Astrocyte (in vitro differentiated cells and primary cell): ENCODE data around the gene SHE. TPM values are rescaled to one million over a fixed set of nuclear protein-coding genes. Genes with fewer than 3 reads are reported as not detected.
"Not testable (repeated sequence)": the region's sequence is repeated elsewhere in the genome, so short reads cannot be mapped to it uniquely, and the experiment has no call there.

Experiments
- DNase-seq: peaks from one replicate; pipeline ENCODE4 v3.0.0-alpha.2; 2010; ENCODE audit warnings: low read depth
- FAIRE-seq: peaks from 2 replicates; lab custom pipeline; 2011; peaks lifted over from hg19 to GRCh38; lab: Jason Lieb, UNC
- H2AFZ ChIP-seq: 2 replicates; pipeline ENCODE4 v1.6.0; 2012; ENCODE audit warnings: low read depth, low read length, inconsistent platforms
- H3K27ac ChIP-seq: 2 replicates; pipeline ENCODE4 v1.5.1; 2011; ENCODE audit warnings: low read depth, low read length, inconsistent platforms
- H3K27me3 ChIP-seq: 2 replicates; pipeline ENCODE4 v1.6.0; 2011; ENCODE audit warnings: low read length, inconsistent platforms; ENCODE audit not compliant: insufficient read depth
- H3K36me3 ChIP-seq: 2 replicates; pipeline ENCODE4 v1.5.1; 2011; ENCODE audit warnings: low read length, inconsistent platforms; ENCODE audit not compliant: insufficient read depth
- H3K4me1 ChIP-seq: 2 replicates; pipeline ENCODE4 v1.5.1; 2011; ENCODE audit warnings: low read length, inconsistent platforms; ENCODE audit not compliant: insufficient read depth
- H3K4me2 ChIP-seq: 2 replicates; pipeline ENCODE4 v1.6.0; 2012; ENCODE audit warnings: low read length, inconsistent platforms
- H3K4me3 ChIP-seq: 2 replicates; pipeline ENCODE4 v1.5.1; 2011; ENCODE audit warnings: low read depth, mild to moderate bottlenecking, low read length, inconsistent platforms; ENCODE audit not compliant: insufficient read depth
- H3K79me2 ChIP-seq: 2 replicates; pipeline ENCODE4 v1.6.0; 2012; ENCODE audit warnings: mild to moderate bottlenecking, low read length, inconsistent platforms; ENCODE audit not compliant: insufficient read depth
- H3K9ac ChIP-seq: 2 replicates; pipeline ENCODE4 v1.6.0; 2012; ENCODE audit warnings: mild to moderate bottlenecking, low read length, inconsistent platforms
- H3K9me3 ChIP-seq: 2 replicates; pipeline ENCODE4 v1.5.1; 2012; ENCODE audit warnings: low read depth, mild to moderate bottlenecking, low read length, inconsistent platforms; ENCODE audit not compliant: insufficient read depth
- H4K20me1 ChIP-seq: 2 replicates; pipeline ENCODE4 v1.6.0; 2012; ENCODE audit warnings: low read length, inconsistent platforms; ENCODE audit not compliant: insufficient read depth
- H3K27ac Mint-ChIP-seq: one replicate; pipeline ENCODE4 v1.8.0; 2021; ENCODE audit warnings: mild to moderate bottlenecking, mixed read lengths; ENCODE audit not compliant: unreplicated experiment
- H3K27me3 Mint-ChIP-seq: one replicate; pipeline ENCODE4 v1.8.0; 2021; ENCODE audit warnings: low read depth, mixed read lengths; ENCODE audit not compliant: unreplicated experiment
- H3K36me3 Mint-ChIP-seq: one replicate; pipeline ENCODE4 v1.8.0; 2021; ENCODE audit warnings: low read depth, mixed read lengths; ENCODE audit not compliant: unreplicated experiment
- H3K4me1 Mint-ChIP-seq: one replicate; pipeline ENCODE4 v1.8.0; 2021; ENCODE audit warnings: low read depth, mixed read lengths; ENCODE audit not compliant: unreplicated experiment
- H3K4me3 Mint-ChIP-seq: one replicate; pipeline ENCODE4 v1.8.0; 2021; ENCODE audit warnings: mild to moderate bottlenecking, moderate library complexity, mixed read lengths; ENCODE audit not compliant: unreplicated experiment
- H3K9me3 Mint-ChIP-seq: one replicate; pipeline ENCODE4 v1.8.0; 2021; ENCODE audit warnings: mild to moderate bottlenecking, mixed read lengths; ENCODE audit not compliant: unreplicated experiment
- EZH2 ChIP-seq: IDR thresholded peaks from 2 replicates; pipeline ENCODE4 v1.6.1; 2012; ENCODE audit warnings: mild to moderate bottlenecking, low read length, inconsistent platforms; ENCODE audit not compliant: insufficient read depth
- total RNA-seq: library from RNA; stranded (reverse); gene quantifications from 2 replicates; pipeline ENCODE4 v1.2.1, GENCODE V29; 2021
- TF ChIP-seq, protein P1 (sequence below): IDR thresholded peaks from 2 replicates; pipeline ENCODE4 v1.5.1; 2011; ENCODE audit warnings: low read depth, mild to moderate bottlenecking, inconsistent platforms, low read length, moderate library complexity; ENCODE audit not compliant: insufficient read depth

SHE gene
- total RNA-seq, 1 donor from 2014 or later: not detected

- no peak overlapping the region for H3K4me3 ChIP-seq
- no peaks in the 10 kb centered on the region for H3K9me3 ChIP-seq
- peaks cover 3% of the 10 kb centered on the region for H3K4me1 Mint-ChIP-seq
- H3K27me3 ChIP-seq: peaks cover 62% of the 10 kb centered on the region
- H3K9ac ChIP-seq: no peak overlapping the region
- H4K20me1 ChIP-seq: no peaks in the 10 kb centered on the region
- H3K36me3 Mint-ChIP-seq: no peaks in the 10 kb centered on the region
- no peak overlapping the region for H3K4me3 Mint-ChIP-seq
- DNase-seq: no peak
- no peaks in the 10 kb centered on the region for H3K9me3 Mint-ChIP-seq
- H3K27me3 Mint-ChIP-seq: peaks cover 37% of the 10 kb centered on the region
- H3K4me2 ChIP-seq: no peak overlapping the region
- H3K27ac Mint-ChIP-seq: no peak overlapping the region
- no peak for FAIRE-seq
- no peak overlapping the region for H2AFZ ChIP-seq
- TF ChIP-seq, protein P1, sequence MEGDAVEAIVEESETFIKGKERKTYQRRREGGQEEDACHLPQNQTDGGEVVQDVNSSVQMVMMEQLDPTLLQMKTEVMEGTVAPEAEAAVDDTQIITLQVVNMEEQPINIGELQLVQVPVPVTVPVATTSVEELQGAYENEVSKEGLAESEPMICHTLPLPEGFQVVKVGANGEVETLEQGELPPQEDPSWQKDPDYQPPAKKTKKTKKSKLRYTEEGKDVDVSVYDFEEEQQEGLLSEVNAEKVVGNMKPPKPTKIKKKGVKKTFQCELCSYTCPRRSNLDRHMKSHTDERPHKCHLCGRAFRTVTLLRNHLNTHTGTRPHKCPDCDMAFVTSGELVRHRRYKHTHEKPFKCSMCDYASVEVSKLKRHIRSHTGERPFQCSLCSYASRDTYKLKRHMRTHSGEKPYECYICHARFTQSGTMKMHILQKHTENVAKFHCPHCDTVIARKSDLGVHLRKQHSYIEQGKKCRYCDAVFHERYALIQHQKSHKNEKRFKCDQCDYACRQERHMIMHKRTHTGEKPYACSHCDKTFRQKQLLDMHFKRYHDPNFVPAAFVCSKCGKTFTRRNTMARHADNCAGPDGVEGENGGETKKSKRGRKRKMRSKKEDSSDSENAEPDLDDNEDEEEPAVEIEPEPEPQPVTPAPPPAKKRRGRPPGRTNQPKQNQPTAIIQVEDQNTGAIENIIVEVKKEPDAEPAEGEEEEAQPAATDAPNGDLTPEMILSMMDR: no peak
- TF ChIP-seq EZH2: no peak
- no peak overlapping the region for H3K27ac ChIP-seq
- no peaks in the 10 kb centered on the region for H3K79me2 ChIP-seq
- H3K4me1 ChIP-seq: no peaks in the 10 kb centered on the region
- H3K36me3 ChIP-seq: no peaks in the 10 kb centered on the region
Observed at GRCh38 chr1:154490317-154490716, 11.9 kb downstream of the SHE start.

GRCh38 chr1:154489695-154490274, 12.4 kb downstream of the SHE start:
- Mint-ChIP-seq H3K9me3 (no peaks in the 10 kb centered on the region), H3K4me3 (no peak overlapping the region), H3K4me1 (peaks cover 3% of the 10 kb centered on the region), H3K27ac (no peak overlapping the region), H3K36me3 (no peaks in the 10 kb centered on the region), H3K27me3 (peaks cover 40% of the 10 kb centered on the region)
- Histone ChIP-seq H3K36me3 (no peaks in the 10 kb centered on the region), H3K9ac (no peak overlapping the region), H3K4me3 (no peak overlapping the region), H2AFZ (no peak overlapping the region), H3K4me1 (no peaks in the 10 kb centered on the region), H3K9me3 (no peaks in the 10 kb centered on the region), H3K4me2 (no peak overlapping the region), H4K20me1 (no peaks in the 10 kb centered on the region), H3K79me2 (no peaks in the 10 kb centered on the region), H3K27ac (no peak overlapping the region), H3K27me3 (peaks cover 61% of the 10 kb centered on the region)
- DNase-seq (no peak), FAIRE-seq (no peak)
- TF ChIP-seq, protein P1: no peak
- TF ChIP-seq EZH2: no peak

GRCh38 chr1:154488922-154489321, 13.3 kb downstream of the SHE start:
- H3K36me3 Mint-ChIP-seq: no peaks in the 10 kb centered on the region
- Histone ChIP-seq H2AFZ (no peak overlapping the region), H3K4me1 (peaks cover 4% of the 10 kb centered on the region), H3K36me3 (no peaks in the 10 kb centered on the region), H3K27me3 (peaks cover 61% of the 10 kb centered on the region), H3K4me3 (no peak overlapping the region), H3K9me3 (no peaks in the 10 kb centered on the region), H3K9ac (no peak overlapping the region), H3K79me2 (no peaks in the 10 kb centered on the region), H4K20me1 (peaks cover 3% of the 10 kb centered on the region), H3K27ac (no peak overlapping the region), H3K4me2 (no peak overlapping the region)
- no peak overlapping the region for H3K27ac Mint-ChIP-seq
- no peaks in the 10 kb centered on the region for H3K9me3 Mint-ChIP-seq
- no peak overlapping the region for H3K4me3 Mint-ChIP-seq
- peaks cover 44% of the 10 kb centered on the region for H3K27me3 Mint-ChIP-seq
- H3K4me1 Mint-ChIP-seq: peaks cover 7% of the 10 kb centered on the region
- no peak for FAIRE-seq
- no peak for DNase-seq
- TF ChIP-seq, protein P1: no peak
- no peak for TF ChIP-seq EZH2

DNA sequence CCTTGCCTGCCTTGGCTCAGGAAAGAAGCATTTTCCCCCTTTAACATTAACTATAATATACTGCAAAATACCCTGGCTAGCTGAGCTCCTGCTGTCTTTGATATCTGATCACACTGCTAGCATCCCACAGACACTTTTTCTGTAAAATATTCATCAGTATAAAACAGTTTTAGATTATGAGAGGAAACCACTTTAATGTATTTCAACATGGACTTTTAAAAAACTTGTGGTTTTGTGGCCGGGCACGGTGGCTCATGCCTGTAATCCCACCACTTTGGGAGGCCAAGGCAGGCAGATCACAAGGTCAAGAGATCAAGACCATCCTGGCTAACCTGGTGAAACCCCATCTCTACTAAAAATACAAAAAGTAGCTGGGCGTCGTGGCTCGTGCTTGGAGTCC, 15.5 kb downstream of the SHE start:
- not testable (repeated sequence) for FAIRE-seq, H3K27ac Mint-ChIP-seq, H3K4me3 Mint-ChIP-seq, H3K4me3 ChIP-seq, H3K9me3 Mint-ChIP-seq, H3K36me3 Mint-ChIP-seq, H3K4me1 ChIP-seq, H3K9me3 ChIP-seq, H3K79me2 ChIP-seq, H3K27ac ChIP-seq, H2AFZ ChIP-seq, H3K36me3 ChIP-seq, H3K4me1 Mint-ChIP-seq, H3K4me2 ChIP-seq, H4K20me1 ChIP-seq, DNase-seq, H3K9ac ChIP-seq
- peaks cover 41% of the 10 kb centered on the region for H3K27me3 ChIP-seq
- H3K27me3 Mint-ChIP-seq: peaks cover 35% of the 10 kb centered on the region
